GM12878 (cell line): ENCODE measurements around the gene RET. TPM values are rescaled to one million over a fixed set of nuclear protein-coding genes. Genes with fewer than 3 reads are reported as not detected.

Experiments
- ATAC-seq: fragments of 200-7000 bp; cut with Tn5 transposase; 3 replicates; pipeline ENCODE4 v1.9.1; 2020; ENCODE audit warnings: mild to moderate bottlenecking, moderate library complexity
- BruUV-seq: library from RNA; stranded (reverse); fragments of 400-500 nt; replicated peaks from 2 replicates; lab custom pipeline; 2021; lab: Mats Ljungman, UMichigan
- CTCF ChIA-PET: fragments of 300-600 bp; sonication (Branson Sonifier 250); formaldehyde crosslinking; extraction: SDS; loops from one replicate; lab custom pipeline; 2021; ENCODE audit warnings: inconsistent platforms; lab: Yijun Ruan, JAX
- POLR2A ChIA-PET: fragments of 350-600 bp; formaldehyde crosslinking; extraction: SDS; loops from one replicate; lab custom pipeline; 2021; ENCODE audit warnings: inconsistent platforms; lab: Charles Lee
- RAD21 ChIA-PET: fragments of 300-600 bp; sonication (Branson Sonifier 250); formaldehyde crosslinking; loops from one replicate; lab custom pipeline; 2023; ENCODE audit warnings: antibody characterized with exemption; ENCODE audit not compliant: unreplicated experiment; lab: Charles Lee
- SMC1A ChIA-PET: fragments of 300-600 bp; sonication (Branson Sonifier 250); formaldehyde crosslinking; loops from one replicate; lab custom pipeline; 2023; ENCODE audit not compliant: unreplicated experiment, uncharacterized antibody; lab: Charles Lee
- DNase-seq: peaks from one replicate; pipeline ENCODE4 v3.0.0-alpha.2; 2011; ENCODE audit warnings: low read depth, low spot score
- FAIRE-seq: peaks from 3 replicates; lab custom pipeline; 2011; peaks lifted over from hg19 to GRCh38; lab: Jason Lieb, UNC
- H2AFZ ChIP-seq: 2 replicates; pipeline ENCODE4 v1.6.0; 2011; ENCODE audit warnings: low read depth, low read length, control low read depth; ENCODE audit not compliant: control insufficient read depth
- H3K27ac ChIP-seq: 2 replicates; pipeline ENCODE4 v1.5.1; 2011; ENCODE audit warnings: control low read depth; ENCODE audit not compliant: control insufficient read depth, insufficient read depth
- H3K27me3 ChIP-seq, 2 experiments: replicated peaks in 1 of 2; 2 replicates each; pipeline versions ENCODE4 v1.6.0 to v1.6.1; 2011; ENCODE audit warnings: low read length in 1 of 2; ENCODE audit not compliant: control insufficient read depth in 2 of 2, insufficient read depth in 2 of 2
- H3K36me3 ChIP-seq, 2 experiments: 2 replicates each; pipeline ENCODE4 v1.5.1; 2011; ENCODE audit warnings: low read length in 1 of 2; ENCODE audit not compliant: control insufficient read depth in 2 of 2, insufficient read depth in 2 of 2
- H3K4me1 ChIP-seq: 2 replicates; pipeline ENCODE4 v1.6.1; 2011; ENCODE audit warnings: mild to moderate bottlenecking, low read length, moderate library complexity, mixed read lengths; ENCODE audit not compliant: control insufficient read depth, insufficient read depth
- H3K4me2 ChIP-seq: 2 replicates; pipeline ENCODE4 v1.6.0; 2011; ENCODE audit warnings: control low read depth; ENCODE audit not compliant: control insufficient read depth, insufficient read depth
- H3K4me3 ChIP-seq: fragments of 200-600 bp; sonication (generic); 2 replicates; pipeline ENCODE4 v1.5.1; 2016
- H3K79me2 ChIP-seq: 2 replicates; pipeline ENCODE4 v1.6.0; 2011; ENCODE audit warnings: low read length; ENCODE audit not compliant: control insufficient read depth, insufficient read depth
- H3K9ac ChIP-seq: 2 replicates; pipeline ENCODE4 v1.8.0; 2011; ENCODE audit warnings: low read length, control low read depth, mixed read lengths; ENCODE audit not compliant: control insufficient read depth, insufficient read depth
- H3K9me3 ChIP-seq: replicated peaks from 3 replicates; pipeline ENCODE4 v1.5.1; 2011; ENCODE audit warnings: mild to moderate bottlenecking, low read length; ENCODE audit not compliant: control insufficient read depth, insufficient read depth
- H4K20me1 ChIP-seq: 2 replicates; pipeline ENCODE4 v1.6.0; 2011; ENCODE audit not compliant: control insufficient read depth, insufficient read depth
- CBX3 ChIP-seq: fragments of 200-600 bp; sonication (generic); IDR thresholded peaks from 2 replicates; pipeline ENCODE4 v1.6.1; 2016; ENCODE audit warnings: low read depth, borderline replicate concordance
- E2F4 ChIP-seq: IDR thresholded peaks from 2 replicates; pipeline ENCODE4 v1.6.1; 2012; ENCODE audit warnings: low read depth, low read length, improper control_type of control experiment
- EP300 ChIP-seq, 2 experiments: fragments of 150-350 bp in 1 of 2; IDR thresholded peaks; 2 replicates each; pipeline ENCODE4 v1.6.1; 2011 to 2012; ENCODE audit warnings: low read depth in 2 of 2, low read length in 2 of 2, borderline replicate concordance in 1 of 2, improper control_type of control experiment in 1 of 2, inconsistent platforms in 1 of 2; ENCODE audit not compliant: control insufficient read depth in 1 of 2
- FOXK2 ChIP-seq: fragments of 450-650 bp; IDR thresholded peaks from 2 replicates; pipeline ENCODE4 v1.6.1; 2017; ENCODE audit warnings: mild to moderate bottlenecking, moderate library complexity
- KAT2A ChIP-seq: conservative IDR thresholded peaks from 2 replicates; pipeline ENCODE4 v1.6.1; 2011; ENCODE audit warnings: low read depth, low read length; ENCODE audit not compliant: control insufficient read depth
- MXI1 ChIP-seq: fragments of 150-350 bp; IDR thresholded peaks from 2 replicates; pipeline ENCODE4 v1.6.1; 2011; ENCODE audit warnings: low read depth, mild to moderate bottlenecking, inconsistent platforms, low read length, improper control_type of control experiment
- NFYA ChIP-seq: IDR thresholded peaks from 2 replicates; pipeline ENCODE4 v1.6.1; 2011; ENCODE audit warnings: low read depth, mild to moderate bottlenecking, low read length, improper control_type of control experiment, borderline replicate concordance
- PAX5 ChIP-seq: IDR thresholded peaks from 2 replicates; pipeline ENCODE4 v1.6.1; 2011; ENCODE audit warnings: low read depth, low read length, borderline replicate concordance
- RAD21 ChIP-seq: IDR thresholded peaks from 2 replicates; pipeline ENCODE4 v1.6.1; 2011; ENCODE audit warnings: mild to moderate bottlenecking, low read depth, low read length, moderate library complexity; ENCODE audit not compliant: insufficient read depth
- SMC3 ChIP-seq: IDR thresholded peaks from 2 replicates; pipeline ENCODE4 v1.6.1; 2011; ENCODE audit warnings: low read length, improper control_type of control experiment, borderline replicate concordance
- SUZ12 ChIP-seq: fragments of 200-600 bp; sonication (generic); IDR thresholded peaks from one replicate; pipeline ENCODE4 v1.6.1; 2018; ENCODE audit warnings: antibody characterized with exemption, mild to moderate bottlenecking; ENCODE audit not compliant: unreplicated experiment
- YBX1 ChIP-seq: fragments of 450-650 bp; IDR thresholded peaks from 2 replicates; pipeline ENCODE4 v1.6.1; 2016; ENCODE audit warnings: antibody characterized with exemption
- ZZZ3 ChIP-seq: IDR thresholded peaks from 2 replicates; pipeline ENCODE4 v1.6.1; 2011; ENCODE audit warnings: low read depth; ENCODE audit not compliant: control insufficient read depth, insufficient read length
- WGBS: methylation state at CpG from one replicate; pipeline ENCODE4 v1.1.6; 2016; ENCODE audit warnings: low lambda C conversion rate; ENCODE audit not compliant: insufficient replicate concordance, insufficient coverage; ENCODE audit errors: missing lambda C conversion rate; 5-methylcytosine and 5-hydroxymethylcytosine counted together
- in situ Hi-C: fragments of 300-500 bp; cut with MboI; formaldehyde crosslinking; loops from 9 replicates; pipeline ENCODE4 v1.14.3; 2018; ENCODE audit warnings: mixed read lengths
- intact Hi-C: fragments of 100-400 bp; cut with micrococcal nuclease; formaldehyde crosslinking; loops from one replicate; pipeline ENCODE4 v1.14.2; 2022; ENCODE audit not compliant: unreplicated experiment
- polyA plus RNA-seq, 11 experiments: library from polyadenylated mRNA; depleted of rRNA in 4 of 11; unstranded in 6 of 11; stranded (reverse) in 5 of 11; fragments of >200 nt; fragmentation: Nextera tagmentation in 4 of 11; fragmentation: Illumina TruSeq in 1 of 11; extraction: Ambion mirVana in 4 of 11; extraction: Trizol in 1 of 11; gene quantifications; 1 replicate in 1 of 11; 2 replicates in 10 of 11; pipeline versions ENCODE4 v1.2.1 to v1.2.3, GENCODE V29; 2011 to 2016; ENCODE audit warnings: inconsistent platforms in 2 of 11, missing spikeins in 2 of 11, low read depth in 1 of 11
- total RNA-seq, 4 experiments: library from RNA; depleted of rRNA in 3 of 4; stranded (reverse); fragments of >200 nt in 3 of 4; fragmentation: Illumina TruSeq in 1 of 4; extraction: Trizol in 1 of 4; gene quantifications; 2 replicates each; pipeline versions ENCODE4 v1.2.1 to v1.2.3, GENCODE V29; 2013 to 2021
- TF ChIP-seq, protein P1 (sequence below): fragments of 450-650 bp; IDR thresholded peaks from 2 replicates; pipeline ENCODE4 v1.6.1; 2017; ENCODE audit warnings: mild to moderate bottlenecking, moderate library complexity
- TF ChIP-seq, protein P2 (sequence below): fragments of 450-650 bp; IDR thresholded peaks from 2 replicates; pipeline ENCODE4 v1.6.1; 2017; ENCODE audit warnings: borderline replicate concordance

The RET gene
- total and polyA plus RNA-seq, 10 of the 15 experiments (the other 5 are each of a cell fraction or from before 2014, with no cell fraction given): not detected

DNA sequence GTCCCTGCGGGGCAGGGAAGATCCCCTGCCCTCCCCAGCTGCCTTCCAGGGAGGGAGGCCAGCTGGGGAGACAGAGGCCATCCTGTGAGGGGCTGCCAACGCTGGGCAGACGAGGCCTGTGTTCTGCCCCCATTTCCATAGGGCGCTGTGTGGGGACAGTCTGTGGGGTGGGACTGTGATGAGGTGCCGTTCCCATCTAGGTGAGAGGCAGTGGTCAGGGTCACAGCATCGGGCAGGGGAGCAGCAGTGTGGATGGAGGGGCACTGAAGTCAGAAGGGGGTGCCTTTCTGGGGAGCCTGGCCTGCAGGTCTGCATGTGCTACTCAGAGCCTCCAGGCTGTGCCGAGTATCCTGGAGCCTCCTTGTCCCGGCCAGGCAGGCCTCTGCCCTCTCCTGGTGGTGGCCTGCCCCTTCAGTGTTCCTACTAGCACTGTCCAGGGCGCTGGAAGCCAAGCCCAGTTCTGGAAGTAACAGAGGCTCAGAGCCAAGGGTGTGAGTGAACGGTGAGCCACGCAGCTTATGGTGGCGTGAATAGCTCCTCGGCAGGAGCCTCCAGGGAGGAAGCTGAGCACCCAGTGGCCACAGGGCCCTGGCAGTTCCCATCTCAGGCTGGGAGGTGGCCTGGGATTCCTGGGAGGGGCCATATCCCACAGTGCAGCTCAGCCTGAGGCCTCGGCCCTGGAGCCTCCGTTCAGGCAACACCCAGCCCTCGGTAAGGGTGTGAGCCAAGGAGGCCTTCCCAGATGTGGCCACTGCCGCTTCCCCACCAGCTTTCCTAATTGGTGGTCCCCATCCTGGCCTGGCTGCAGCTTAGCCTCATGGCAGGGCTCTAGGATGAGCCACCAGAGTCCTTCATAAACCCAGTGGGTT is 38.1 kb downstream of the RET start:
- ATAC-seq: no peak
- RAD21 ChIA-PET: interaction anchor here (0.9 kb wide), 1 partner anchor 88 kb away, joined by 3 read pairs; no protein-coding TSS in a partner anchor
- POLR2A ChIA-PET: no interaction called here
- Histone ChIP-seq H3K4me1 (peaks cover 8% of the 10 kb centered on the region), H4K20me1 (no peaks in the 10 kb centered on the region), H3K79me2 (no peaks in the 10 kb centered on the region), H3K27ac (no peak overlapping the region), H3K4me3 (no peak overlapping the region), H3K36me3 (no peaks in the 10 kb centered on the region), H3K9me3 (no peaks in the 10 kb centered on the region), H3K4me2 (no peak overlapping the region), H3K9ac (no peak overlapping the region), H2AFZ (no peak overlapping the region), H3K27me3 (no peaks in the 10 kb centered on the region)
- intact Hi-C loops: no loop called here
- no peak for DNase-seq
- CTCF ChIA-PET: no interaction called here
- FAIRE-seq: no peak
- BruUV-seq: no TSS peak
- 34% methylated on average over 17 of the region's 17 CpGs for WGBS
- SMC1A ChIA-PET: no interaction called here
- in situ Hi-C loops: loop anchor here (25.0 kb wide), 2 partner anchors 103 to 928 kb away; no protein-coding TSS in a partner anchor
- no peak for TF ChIP-seq PAX5
- TF ChIP-seq KAT2A: no peak
- TF ChIP-seq NFYA: no peak
- no peak for TF ChIP-seq MXI1
- TF ChIP-seq CBX3: no peak
- TF ChIP-seq, protein P1, sequence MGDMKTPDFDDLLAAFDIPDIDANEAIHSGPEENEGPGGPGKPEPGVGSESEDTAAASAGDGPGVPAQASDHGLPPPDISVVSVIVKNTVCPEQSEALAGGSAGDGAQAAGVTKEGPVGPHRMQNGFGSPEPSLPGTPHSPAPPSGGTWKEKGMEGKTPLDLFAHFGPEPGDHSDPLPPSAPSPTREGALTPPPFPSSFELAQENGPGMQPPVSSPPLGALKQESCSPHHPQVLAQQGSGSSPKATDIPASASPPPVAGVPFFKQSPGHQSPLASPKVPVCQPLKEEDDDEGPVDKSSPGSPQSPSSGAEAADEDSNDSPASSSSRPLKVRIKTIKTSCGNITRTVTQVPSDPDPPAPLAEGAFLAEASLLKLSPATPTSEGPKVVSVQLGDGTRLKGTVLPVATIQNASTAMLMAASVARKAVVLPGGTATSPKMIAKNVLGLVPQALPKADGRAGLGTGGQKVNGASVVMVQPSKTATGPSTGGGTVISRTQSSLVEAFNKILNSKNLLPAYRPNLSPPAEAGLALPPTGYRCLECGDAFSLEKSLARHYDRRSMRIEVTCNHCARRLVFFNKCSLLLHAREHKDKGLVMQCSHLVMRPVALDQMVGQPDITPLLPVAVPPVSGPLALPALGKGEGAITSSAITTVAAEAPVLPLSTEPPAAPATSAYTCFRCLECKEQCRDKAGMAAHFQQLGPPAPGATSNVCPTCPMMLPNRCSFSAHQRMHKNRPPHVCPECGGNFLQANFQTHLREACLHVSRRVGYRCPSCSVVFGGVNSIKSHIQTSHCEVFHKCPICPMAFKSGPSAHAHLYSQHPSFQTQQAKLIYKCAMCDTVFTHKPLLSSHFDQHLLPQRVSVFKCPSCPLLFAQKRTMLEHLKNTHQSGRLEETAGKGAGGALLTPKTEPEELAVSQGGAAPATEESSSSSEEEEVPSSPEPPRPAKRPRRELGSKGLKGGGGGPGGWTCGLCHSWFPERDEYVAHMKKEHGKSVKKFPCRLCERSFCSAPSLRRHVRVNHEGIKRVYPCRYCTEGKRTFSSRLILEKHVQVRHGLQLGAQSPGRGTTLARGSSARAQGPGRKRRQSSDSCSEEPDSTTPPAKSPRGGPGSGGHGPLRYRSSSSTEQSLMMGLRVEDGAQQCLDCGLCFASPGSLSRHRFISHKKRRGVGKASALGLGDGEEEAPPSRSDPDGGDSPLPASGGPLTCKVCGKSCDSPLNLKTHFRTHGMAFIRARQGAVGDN: no peak
- TF ChIP-seq, protein P2, sequence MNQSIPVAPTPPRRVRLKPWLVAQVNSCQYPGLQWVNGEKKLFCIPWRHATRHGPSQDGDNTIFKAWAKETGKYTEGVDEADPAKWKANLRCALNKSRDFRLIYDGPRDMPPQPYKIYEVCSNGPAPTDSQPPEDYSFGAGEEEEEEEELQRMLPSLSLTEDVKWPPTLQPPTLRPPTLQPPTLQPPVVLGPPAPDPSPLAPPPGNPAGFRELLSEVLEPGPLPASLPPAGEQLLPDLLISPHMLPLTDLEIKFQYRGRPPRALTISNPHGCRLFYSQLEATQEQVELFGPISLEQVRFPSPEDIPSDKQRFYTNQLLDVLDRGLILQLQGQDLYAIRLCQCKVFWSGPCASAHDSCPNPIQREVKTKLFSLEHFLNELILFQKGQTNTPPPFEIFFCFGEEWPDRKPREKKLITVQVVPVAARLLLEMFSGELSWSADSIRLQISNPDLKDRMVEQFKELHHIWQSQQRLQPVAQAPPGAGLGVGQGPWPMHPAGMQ: no peak
- TF ChIP-seq SUZ12: no peak
- no peak for TF ChIP-seq ZZZ3
- TF ChIP-seq YBX1: no peak
- TF ChIP-seq RAD21: no peak
- TF ChIP-seq EP300 (IDR thresholded peaks at IDR 0.05; ENCODE audit: borderline replicate concordance in 1 of 2, control insufficient read depth in 1 of 2, low read depth in 2 of 2, low read length in 2 of 2): no peak
- TF ChIP-seq E2F4: no peak
- no peak for TF ChIP-seq FOXK2
- no peak for TF ChIP-seq SMC3
